HG03139 (cell line): Measurements from ENCODE around the gene CAMK2A.

Source experiments
- ATAC-seq: cut with Tn5 transposase; IDR thresholded peaks from one replicate; pipeline ENCODE4 v1.9.1; 2021; ENCODE audit not compliant: unreplicated experiment

CAMK2A gene

GRCh38 chr5:150172145-150172544 lies 117.4 kb downstream of the CAMK2A start:
- ATAC-seq, result no peak
